Neuronal stem cell (in vitro differentiated cells): ENCODE results near the gene EEPD1.
A peak's percentile ranks its signal among the peaks of the same experiment; 100 is the strongest.

Source experiments
- DNase-seq: peaks from one replicate; pipeline ENCODE4 v3.0.0-alpha.2; 2013; ENCODE audit warnings: low spot score
- H2AFZ ChIP-seq: one replicate; pipeline ENCODE4 v1.6.1; 2013; ENCODE audit warnings: mild to moderate bottlenecking, low read length, inconsistent platforms
- H2AK5ac ChIP-seq: 2 replicates; pipeline ENCODE4 v1.6.1; 2013; ENCODE audit warnings: low read depth, mild to moderate bottlenecking, inconsistent platforms, low read length, moderate library complexity, mixed read lengths
- H2BK120ac ChIP-seq: 2 replicates; pipeline ENCODE4 v1.6.1; 2013; ENCODE audit warnings: low read depth, mild to moderate bottlenecking, inconsistent platforms, low read length, moderate library complexity, mixed read lengths
- H2BK12ac ChIP-seq: one replicate; pipeline ENCODE4 v1.6.1; 2013; ENCODE audit warnings: low read length, inconsistent platforms
- H2BK15ac ChIP-seq: 2 replicates; pipeline ENCODE4 v1.6.1; 2013; ENCODE audit warnings: mild to moderate bottlenecking, low read length, inconsistent platforms, mixed read lengths
- H2BK5ac ChIP-seq: one replicate; pipeline ENCODE4 v1.6.1; 2013; ENCODE audit warnings: inconsistent platforms, mild to moderate bottlenecking, low read length, moderate library complexity
- H3K14ac ChIP-seq: one replicate; pipeline ENCODE4 v1.6.1; 2013; ENCODE audit warnings: low read length, inconsistent platforms
- H3K18ac ChIP-seq: 2 replicates; pipeline ENCODE4 v1.6.1; 2013; ENCODE audit warnings: low read length, inconsistent platforms
- H3K23ac ChIP-seq: 2 replicates; pipeline ENCODE4 v1.6.1; 2013; ENCODE audit warnings: low read depth, mild to moderate bottlenecking, mixed read lengths, low read length, inconsistent platforms; ENCODE audit not compliant: poor library complexity
- H3K27ac ChIP-seq: replicated peaks from 3 replicates; pipeline ENCODE4 v1.5.1; 2013; ENCODE audit warnings: low read length, inconsistent platforms
- H3K27me3 ChIP-seq, 3 experiments: 2 replicates each; pipeline ENCODE4 v1.6.1; 2013; ENCODE audit warnings: low read length in 3 of 3, mild to moderate bottlenecking in 2 of 3, inconsistent platforms in 1 of 3, low read depth in 1 of 3, mixed read lengths in 1 of 3, moderate library complexity in 1 of 3; ENCODE audit not compliant: control insufficient read depth in 3 of 3, insufficient read depth in 3 of 3
- H3K36me3 ChIP-seq, 2 donors: replicated peaks in 1 of 2; 2 replicates each; pipeline ENCODE4 v1.6.1; 2013; ENCODE audit warnings: low read length in 2 of 2; ENCODE audit not compliant: control insufficient read depth in 2 of 2, insufficient read depth in 2 of 2
- H3K4ac ChIP-seq: 2 replicates; pipeline ENCODE4 v1.6.1; 2013; ENCODE audit warnings: inconsistent platforms, mild to moderate bottlenecking, low read length, moderate library complexity
- H3K4me1 ChIP-seq, 2 donors: 1 replicate in 1 of 2; 2 replicates in 1 of 2; pipeline ENCODE4 v1.6.1; 2013; ENCODE audit warnings: low read length in 2 of 2, low read depth in 1 of 2; ENCODE audit not compliant: control insufficient read depth in 2 of 2, insufficient read depth in 1 of 2
- H3K4me2 ChIP-seq: one replicate; pipeline ENCODE4 v1.6.1; 2013; ENCODE audit warnings: mild to moderate bottlenecking, low read length, inconsistent platforms; ENCODE audit not compliant: insufficient read depth, poor library complexity, severe bottlenecking
- H3K4me3 ChIP-seq, 2 donors: 2 replicates each; pipeline ENCODE4 v1.5.1; 2013; ENCODE audit warnings: low read length in 2 of 2, mild to moderate bottlenecking in 2 of 2, inconsistent platforms in 1 of 2, moderate library complexity in 1 of 2
- H3K79me1 ChIP-seq: one replicate; pipeline ENCODE4 v1.6.1; 2013; ENCODE audit warnings: low read depth, mild to moderate bottlenecking, inconsistent platforms, low read length, moderate library complexity
- H3K9ac ChIP-seq: one replicate; pipeline ENCODE4 v1.6.1; 2013; ENCODE audit warnings: mild to moderate bottlenecking, low read depth, low read length, inconsistent platforms; ENCODE audit not compliant: poor library complexity
- H3K9me3 ChIP-seq, 2 donors: replicated peaks in 1 of 2; 2 replicates each; pipeline versions ENCODE3 to v1.6.1; 2013; ENCODE audit warnings: low read length in 2 of 2, mild to moderate bottlenecking in 2 of 2, inconsistent platforms in 1 of 2, low read depth in 1 of 2, mixed read lengths in 1 of 2, moderate library complexity in 1 of 2; ENCODE audit not compliant: control insufficient read depth in 2 of 2, insufficient read depth in 1 of 2
- H4K8ac ChIP-seq: one replicate; pipeline ENCODE4 v1.6.1; 2013; ENCODE audit warnings: low read depth, mild to moderate bottlenecking, inconsistent platforms, low read length, moderate library complexity
- H4K91ac ChIP-seq: one replicate; pipeline ENCODE4 v1.6.1; 2013; ENCODE audit warnings: low read length, low read depth, mild to moderate bottlenecking, inconsistent platforms; ENCODE audit not compliant: poor library complexity
- WGBS, 2 donors: extraction: QIAGEN DNeasy Blood & Tissue Kit; methylation state at CpG; one replicate each; pipeline ENCODE4 v1.1.7; 2013; ENCODE audit warnings: missing lambda C conversion rate in 2 of 2, mixed read lengths in 1 of 2; ENCODE audit not compliant: insufficient read length in 2 of 2, insufficient replicate concordance in 1 of 2; ENCODE audit errors: extremely low coverage in 2 of 2; 5-methylcytosine and 5-hydroxymethylcytosine counted together

The EEPD1 gene

GRCh38 chr7:36190447-36191291 lies 37.6 kb downstream of the EEPD1 start:
- H3K79me1 ChIP-seq, result no peaks in the 10 kb centered on the region
- H3K23ac ChIP-seq, result no peak overlapping the region
- H2BK12ac ChIP-seq, result no peak overlapping the region
- H3K18ac ChIP-seq, result no peak overlapping the region
- H3K4me3 ChIP-seq, result no peak overlapping the region
- no peak overlapping the region for H3K9ac ChIP-seq
- no peak overlapping the region for H3K4me2 ChIP-seq
- H3K14ac ChIP-seq, result no peak overlapping the region
- no peak overlapping the region for H2BK15ac ChIP-seq
- H2AK5ac ChIP-seq, result no peak overlapping the region
- H2AFZ ChIP-seq, result no peak overlapping the region
- H4K8ac ChIP-seq, result no peak overlapping the region
- H3K4ac ChIP-seq, result no peak overlapping the region
- WGBS, 2 donors, result no CpG with 5 or more reads among the region's 5 CpGs
- H4K91ac ChIP-seq, result no peak overlapping the region
- no peaks in the 10 kb centered on the region for H3K36me3 ChIP-seq
- no peak for DNase-seq
- no peak overlapping the region for H2BK5ac ChIP-seq
- peaks cover 0 to 2% (median 0%) of the 10 kb centered on the region in 3 experiments for H3K27me3 ChIP-seq
- H2BK120ac ChIP-seq, result no peak overlapping the region
- no peak overlapping the region for H3K27ac ChIP-seq
- peaks cover 0 to 21% of the 10 kb centered on the region in 2 donors for H3K4me1 ChIP-seq
- H3K9me3 ChIP-seq, result peaks cover 0 to 2% of the 10 kb centered on the region in 2 donors

GRCh38 chr7:36191292-36191920 lies 38.4 kb downstream of the EEPD1 start:
- Histone ChIP-seq H3K4me1 (peaks cover 0 to 21% of the 10 kb centered on the region in 2 donors), H4K91ac (no peak overlapping the region), H2BK5ac (no peak overlapping the region), H3K9me3 (peaks cover 0 to 2% of the 10 kb centered on the region in 2 donors), H3K14ac (no peak overlapping the region), H3K36me3 (no peaks in the 10 kb centered on the region), H3K18ac (peak overlapping the region; percentile 21), H4K8ac (no peak overlapping the region), H2BK15ac (no peak overlapping the region), H3K27ac (no peak overlapping the region), H3K27me3 (peaks cover 0 to 2% (median 0%) of the 10 kb centered on the region in 3 experiments), H2BK120ac (no peak overlapping the region), H3K23ac (no peak overlapping the region), H3K4ac (no peak overlapping the region), H3K9ac (no peak overlapping the region), H2AFZ (no peak overlapping the region), H2BK12ac (no peak overlapping the region), H3K4me2 (no peak overlapping the region), H3K4me3 (no peak overlapping the region), H3K79me1 (no peaks in the 10 kb centered on the region), H2AK5ac (no peak overlapping the region)
- DNase-seq, result no peak
- WGBS, 2 donors, result no CpG with 5 or more reads among the region's 7 CpGs

- H3K4me3 ChIP-seq, result no peak overlapping the region
- H3K23ac ChIP-seq, result no peak overlapping the region
- H3K18ac ChIP-seq, result no peak overlapping the region
- no peak overlapping the region for H2AK5ac ChIP-seq
- no peak overlapping the region for H3K27ac ChIP-seq
- no peak overlapping the region for H2BK5ac ChIP-seq
- WGBS, 2 donors, result no CpG with 5 or more reads among the region's 11 CpGs
- no peak overlapping the region for H2BK12ac ChIP-seq
- no peak overlapping the region for H3K4ac ChIP-seq
- peaks cover 0 to 2% of the 10 kb centered on the region in 2 donors for H3K9me3 ChIP-seq
- no peak overlapping the region for H3K14ac ChIP-seq
- no peaks in the 10 kb centered on the region for H3K79me1 ChIP-seq
- H2BK120ac ChIP-seq, result no peak overlapping the region
- peaks cover 0 to 2% (median 0%) of the 10 kb centered on the region in 3 experiments for H3K27me3 ChIP-seq
- no peak for DNase-seq
- no peak overlapping the region for H3K9ac ChIP-seq
- H2BK15ac ChIP-seq, result no peak overlapping the region
- no peak overlapping the region for H4K8ac ChIP-seq
- no peak overlapping the region for H4K91ac ChIP-seq
- H2AFZ ChIP-seq, result no peak overlapping the region
- peaks cover 0 to 21% of the 10 kb centered on the region in 2 donors for H3K4me1 ChIP-seq
- H3K36me3 ChIP-seq, result no peaks in the 10 kb centered on the region
- no peak overlapping the region for H3K4me2 ChIP-seq
These were observed 39.2 kb downstream of the EEPD1 start for GRCh38 chr7:36192053-36192824.
